Colon (tissue), 2 donors: ENCODE results near the gene NPBWR2.

Experiments used
- FAIRE-seq: peaks from 2 replicates; lab custom pipeline; 2012; peaks lifted over from hg19 to GRCh38; lab: Jason Lieb, UNC
- donor health status: control.
- donor health status: control.

Gene NPBWR2

DNA sequence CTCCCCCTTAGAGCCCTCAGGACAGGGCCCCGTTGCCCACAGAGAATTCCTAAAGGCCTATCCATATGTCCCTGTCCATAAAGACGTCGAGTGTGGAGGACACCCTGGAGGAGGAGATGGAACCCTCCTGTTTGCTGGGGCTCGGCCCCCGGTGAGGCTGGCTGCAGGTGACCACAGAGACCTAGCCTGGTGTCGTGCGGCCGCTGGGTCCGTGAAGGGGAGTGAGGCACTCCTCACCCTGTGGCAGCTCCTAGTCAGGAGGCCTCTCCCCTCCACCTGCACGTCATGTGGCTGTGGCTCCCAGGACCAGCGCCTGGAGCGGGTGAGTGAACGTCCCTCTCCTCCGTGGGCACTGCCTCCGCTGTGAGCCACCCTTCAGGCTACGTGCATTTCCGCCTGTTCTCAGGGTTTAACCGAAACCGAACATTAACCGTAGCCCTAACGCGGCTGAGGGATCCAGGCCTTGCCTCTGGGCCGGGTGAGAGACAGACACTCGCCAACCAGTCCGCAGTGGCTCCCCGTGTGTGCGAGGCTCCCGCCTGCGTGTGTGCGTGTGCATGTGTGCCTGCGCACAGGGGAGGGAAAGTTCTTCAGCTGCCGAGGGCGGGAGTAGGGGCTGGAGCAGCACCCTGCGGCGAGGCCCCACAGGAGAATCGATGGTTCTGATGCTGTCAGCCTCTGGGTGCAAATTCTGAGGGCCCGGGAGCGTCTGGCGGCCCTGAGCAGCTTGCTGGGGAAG is 50.3 kb downstream of the NPBWR2 start:
- FAIRE-seq, result no peak

DNA sequence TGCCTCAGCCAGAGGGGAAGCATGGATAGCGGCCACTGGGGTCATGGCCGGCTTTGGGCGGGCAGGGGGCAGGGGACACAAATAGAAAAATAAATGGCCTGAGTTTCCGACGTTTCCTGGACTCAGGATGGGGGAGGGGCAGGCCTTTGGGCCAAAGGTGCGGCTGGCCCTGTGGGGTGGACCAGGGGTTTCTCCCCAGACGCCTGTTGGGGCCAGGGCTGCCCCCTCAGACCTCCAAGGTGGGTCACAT is 50.8 kb downstream of the NPBWR2 start:
- no peak for FAIRE-seq

DNA sequence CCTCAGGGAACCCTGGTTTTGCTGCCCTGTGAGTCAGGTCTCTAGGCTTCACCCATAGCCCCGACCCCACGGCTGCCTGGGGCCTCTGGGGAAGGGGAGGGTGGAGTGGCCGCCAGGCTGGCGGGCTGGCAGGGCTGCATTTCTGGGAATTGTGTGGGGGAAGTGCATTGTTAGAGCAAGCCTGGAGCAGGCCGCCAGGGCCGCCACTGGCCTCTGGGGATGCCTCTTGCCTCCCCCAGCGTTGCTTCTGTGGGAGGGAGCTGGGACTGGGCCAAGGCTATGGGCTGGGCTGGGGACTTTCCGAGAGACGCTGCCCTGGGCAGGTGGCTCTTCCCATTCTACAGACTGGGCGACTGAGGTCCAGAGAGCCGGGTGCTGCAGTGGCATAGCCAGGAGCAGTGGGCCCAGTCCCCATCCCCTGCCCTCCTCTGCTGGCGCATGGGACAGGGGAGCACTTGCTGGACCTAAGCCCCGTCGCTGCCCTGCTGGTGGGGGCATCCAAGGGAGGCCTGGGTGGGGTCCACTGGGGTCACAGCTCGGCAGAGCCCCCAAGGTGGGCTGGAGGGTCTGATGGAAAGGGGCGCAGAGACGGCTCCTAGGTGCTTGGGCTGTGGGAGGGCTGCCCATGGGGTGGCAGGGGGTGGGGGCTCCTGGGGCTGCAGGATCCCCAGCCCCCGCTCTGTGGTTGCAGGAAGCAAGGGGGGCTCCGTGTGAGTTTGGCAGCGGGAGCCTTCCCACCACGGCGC is 51.3 kb downstream of the NPBWR2 start:
- no peak for FAIRE-seq

DNA sequence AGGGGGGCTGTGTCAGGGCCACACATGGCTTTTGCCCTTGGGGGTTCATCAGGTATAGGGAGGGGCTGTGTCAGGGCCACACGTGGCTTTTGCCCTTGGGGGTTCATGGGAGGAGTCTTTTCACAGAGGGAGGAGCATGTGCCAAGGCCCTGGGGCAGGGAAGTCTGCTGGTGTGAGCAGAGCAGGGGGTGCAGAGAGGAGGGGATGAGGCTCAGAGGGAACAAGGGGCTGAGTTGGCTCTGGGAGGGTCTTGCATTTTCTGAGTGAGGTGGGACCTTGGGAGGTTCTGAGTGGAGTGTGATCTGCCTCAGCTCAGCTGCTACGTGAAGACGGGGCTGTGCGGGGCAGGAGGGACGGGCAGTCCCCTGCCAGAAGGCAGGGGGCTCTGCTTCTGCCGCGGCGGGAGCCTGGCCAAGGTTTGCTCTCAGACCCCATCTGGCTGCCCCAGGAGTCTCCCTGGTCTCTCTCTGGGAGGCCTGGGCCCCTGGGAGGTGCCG is 51.9 kb downstream of the NPBWR2 start:
- no peak for FAIRE-seq

DNA sequence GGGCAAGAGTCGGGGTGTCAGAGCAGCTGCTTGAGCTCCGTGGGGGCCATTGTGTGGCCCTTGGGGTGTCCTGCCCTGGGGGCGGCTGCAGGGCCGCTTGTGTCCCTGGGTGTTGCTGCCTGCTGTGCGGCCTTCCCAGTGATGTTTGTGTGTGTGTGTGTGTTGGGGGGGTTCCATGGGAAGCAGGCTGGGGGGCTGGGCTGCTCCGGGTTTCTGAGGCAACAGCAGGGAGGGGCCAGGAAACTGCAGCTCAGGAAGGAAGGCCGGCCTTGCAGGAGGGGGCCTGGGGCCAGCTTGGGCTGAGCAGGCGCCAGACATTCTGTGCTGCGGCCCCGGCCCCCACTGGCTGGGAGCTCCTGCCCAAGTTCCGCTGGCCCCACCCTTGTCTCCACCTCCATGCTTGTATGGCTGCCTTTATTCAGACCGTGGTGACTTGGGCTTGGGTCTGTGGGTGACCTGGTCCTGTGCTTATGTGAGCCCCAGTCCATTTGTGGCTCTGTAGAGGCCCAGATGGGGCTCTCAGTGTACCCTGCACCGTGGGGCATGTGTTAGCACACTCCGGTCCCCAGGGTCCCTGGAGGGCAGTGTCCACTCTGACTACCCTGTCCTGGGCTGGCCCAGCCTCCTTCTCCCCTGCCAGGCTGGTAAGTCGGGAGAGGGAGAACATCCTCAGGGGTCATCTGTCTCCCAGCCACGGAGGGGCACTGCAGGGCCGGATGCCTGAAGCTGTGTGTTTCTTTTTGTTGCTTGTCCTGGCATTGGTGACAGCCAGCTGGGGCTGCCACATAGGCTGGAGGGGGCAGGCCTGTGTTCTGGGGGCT is 53.3 kb downstream of the NPBWR2 start:
- no peak for FAIRE-seq
